HepG2 (cell line): ENCODE measurements around the gene ABCG1.

Experiments
- IKZF1 ChIP-seq: fragments of 450-650 bp; IDR thresholded peaks from 2 replicates; pipeline ENCODE4 v1.7.1; 2016
- ZNF335 ChIP-seq: sonication (generic); formaldehyde crosslinking; IDR thresholded peaks from 2 replicates; pipeline ENCODE4 v1.4.0; 2020; ENCODE audit warnings: missing genetic modification reagents
- TF ChIP-seq, protein P1 (sequence below): sonication (generic); formaldehyde crosslinking; IDR thresholded peaks from 2 replicates; pipeline ENCODE4 v1.5.0; 2020; ENCODE audit warnings: mild to moderate bottlenecking, missing genetic modification reagents, moderate library complexity

DNA sequence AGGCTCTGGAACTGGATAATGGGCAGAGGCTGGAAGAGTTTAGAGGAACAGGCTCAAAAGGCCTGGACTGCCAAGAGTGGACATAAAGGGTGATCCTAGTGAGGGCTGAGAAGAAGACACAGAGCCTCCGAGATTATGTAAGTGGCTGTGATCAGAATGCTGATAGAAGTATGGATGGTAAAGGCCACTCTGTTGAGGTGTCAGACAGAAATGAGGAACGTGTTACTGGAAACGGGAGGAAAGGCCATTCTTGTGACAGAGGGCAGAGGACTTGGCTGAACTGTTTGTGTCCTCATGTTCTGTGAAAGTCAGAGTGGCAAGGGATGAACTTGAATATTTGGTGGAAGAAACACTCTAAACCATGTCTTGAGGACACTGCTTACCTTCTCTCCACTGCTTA lies 6.7 kb upstream of the ABCG1 start:
- TF ChIP-seq IKZF1 (no peak), ZNF335 (CRISPR knock-in tag) (no peak)
- TF ChIP-seq, protein P1, sequence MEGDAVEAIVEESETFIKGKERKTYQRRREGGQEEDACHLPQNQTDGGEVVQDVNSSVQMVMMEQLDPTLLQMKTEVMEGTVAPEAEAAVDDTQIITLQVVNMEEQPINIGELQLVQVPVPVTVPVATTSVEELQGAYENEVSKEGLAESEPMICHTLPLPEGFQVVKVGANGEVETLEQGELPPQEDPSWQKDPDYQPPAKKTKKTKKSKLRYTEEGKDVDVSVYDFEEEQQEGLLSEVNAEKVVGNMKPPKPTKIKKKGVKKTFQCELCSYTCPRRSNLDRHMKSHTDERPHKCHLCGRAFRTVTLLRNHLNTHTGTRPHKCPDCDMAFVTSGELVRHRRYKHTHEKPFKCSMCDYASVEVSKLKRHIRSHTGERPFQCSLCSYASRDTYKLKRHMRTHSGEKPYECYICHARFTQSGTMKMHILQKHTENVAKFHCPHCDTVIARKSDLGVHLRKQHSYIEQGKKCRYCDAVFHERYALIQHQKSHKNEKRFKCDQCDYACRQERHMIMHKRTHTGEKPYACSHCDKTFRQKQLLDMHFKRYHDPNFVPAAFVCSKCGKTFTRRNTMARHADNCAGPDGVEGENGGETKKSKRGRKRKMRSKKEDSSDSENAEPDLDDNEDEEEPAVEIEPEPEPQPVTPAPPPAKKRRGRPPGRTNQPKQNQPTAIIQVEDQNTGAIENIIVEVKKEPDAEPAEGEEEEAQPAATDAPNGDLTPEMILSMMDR (CRISPR knock-in tag): no peak
